Measurements from ENCODE around the gene TMEM220. TPM values are rescaled to one million over a fixed set of nuclear protein-coding genes. Genes with fewer than 3 reads are reported as not detected.

TMEM220 gene
- polyA plus RNA-seq, 1 of the 3 experiments (the other 2 are of a cell fraction), result 2.7 TPM

DNA sequence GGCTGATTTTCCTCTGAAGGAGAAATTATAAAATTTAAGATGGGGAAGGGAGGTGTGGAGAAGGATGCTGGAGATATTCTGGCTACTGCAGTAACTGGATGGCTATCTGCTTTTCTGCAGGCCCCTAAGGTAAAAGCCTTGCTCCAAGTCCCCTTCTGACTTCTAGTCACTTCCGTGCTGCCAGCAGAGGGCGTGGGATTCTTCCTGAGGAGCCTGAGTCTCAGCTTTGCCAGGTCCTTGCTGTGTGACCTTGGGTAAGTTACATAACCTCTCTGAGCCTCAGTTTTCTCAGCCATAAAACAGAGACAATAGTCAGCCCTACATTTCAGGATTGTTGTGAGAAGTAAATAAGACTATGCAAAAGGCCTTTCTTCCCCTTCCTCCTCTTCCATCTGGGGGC lies 24.3 kb upstream of the TMEM220 start:
- CTCF ChIA-PET, result interaction anchor here (0.8 to 5.0 kb wide), 6 partner anchors 9 to 93 kb away, joined by 3 to 21 read pairs (median 4); no protein-coding TSS in a partner anchor
- H3K79me2 ChIP-seq (ENCODE audit: insufficient read depth), result no peaks in the 10 kb centered on the region
- H3K27me3 ChIP-seq (ENCODE audit: insufficient read depth), result no peaks in the 10 kb centered on the region
- no peak overlapping the region for H3K4me2 ChIP-seq
- H3K4me1 ChIP-seq (ENCODE audit: control insufficient read depth in 1 of 2, insufficient read depth in 2 of 2, low read depth in 1 of 2, low read length in 1 of 2), result peaks cover 0 to 46% of the 10 kb centered on the region in 2 experiments; a peak in 1 of 4 replicates
- H2AFZ ChIP-seq (ENCODE audit: low read depth), result no peak overlapping the region
- DNase-seq, result peak; percentile 65
- H4K20me1 ChIP-seq (ENCODE audit: insufficient read depth), result no peaks in the 10 kb centered on the region
- H3K27ac ChIP-seq (ENCODE audit: low read depth in 2 of 2, low read length in 1 of 2), result no peak overlapping the region
- H3K36me3 ChIP-seq (replicated peaks in 1 of 2; ENCODE audit: control insufficient read depth in 1 of 2, insufficient read depth in 2 of 2, low read length in 1 of 2), result no peaks in the 10 kb centered on the region
- no peaks in the 10 kb centered on the region for H3K9me3 ChIP-seq
- H3F3A ChIP-seq (replicated peaks; ENCODE audit: insufficient read depth), result no peaks in the 10 kb centered on the region
- H3K4me3 ChIP-seq (ENCODE audit: low read depth in 2 of 2, low read length in 1 of 2), result no peak overlapping the region
- no peaks in the 10 kb centered on the region for H3K9me2 ChIP-seq
- TF ChIP-seq, protein P1, sequence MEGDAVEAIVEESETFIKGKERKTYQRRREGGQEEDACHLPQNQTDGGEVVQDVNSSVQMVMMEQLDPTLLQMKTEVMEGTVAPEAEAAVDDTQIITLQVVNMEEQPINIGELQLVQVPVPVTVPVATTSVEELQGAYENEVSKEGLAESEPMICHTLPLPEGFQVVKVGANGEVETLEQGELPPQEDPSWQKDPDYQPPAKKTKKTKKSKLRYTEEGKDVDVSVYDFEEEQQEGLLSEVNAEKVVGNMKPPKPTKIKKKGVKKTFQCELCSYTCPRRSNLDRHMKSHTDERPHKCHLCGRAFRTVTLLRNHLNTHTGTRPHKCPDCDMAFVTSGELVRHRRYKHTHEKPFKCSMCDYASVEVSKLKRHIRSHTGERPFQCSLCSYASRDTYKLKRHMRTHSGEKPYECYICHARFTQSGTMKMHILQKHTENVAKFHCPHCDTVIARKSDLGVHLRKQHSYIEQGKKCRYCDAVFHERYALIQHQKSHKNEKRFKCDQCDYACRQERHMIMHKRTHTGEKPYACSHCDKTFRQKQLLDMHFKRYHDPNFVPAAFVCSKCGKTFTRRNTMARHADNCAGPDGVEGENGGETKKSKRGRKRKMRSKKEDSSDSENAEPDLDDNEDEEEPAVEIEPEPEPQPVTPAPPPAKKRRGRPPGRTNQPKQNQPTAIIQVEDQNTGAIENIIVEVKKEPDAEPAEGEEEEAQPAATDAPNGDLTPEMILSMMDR (IDR thresholded peaks at IDR 0.05), result peak; percentile 48
- TF ChIP-seq RAD21 (IDR thresholded peaks at IDR 0.05; ENCODE audit: low read length), result peak; percentile 44
- TF ChIP-seq, protein P2, sequence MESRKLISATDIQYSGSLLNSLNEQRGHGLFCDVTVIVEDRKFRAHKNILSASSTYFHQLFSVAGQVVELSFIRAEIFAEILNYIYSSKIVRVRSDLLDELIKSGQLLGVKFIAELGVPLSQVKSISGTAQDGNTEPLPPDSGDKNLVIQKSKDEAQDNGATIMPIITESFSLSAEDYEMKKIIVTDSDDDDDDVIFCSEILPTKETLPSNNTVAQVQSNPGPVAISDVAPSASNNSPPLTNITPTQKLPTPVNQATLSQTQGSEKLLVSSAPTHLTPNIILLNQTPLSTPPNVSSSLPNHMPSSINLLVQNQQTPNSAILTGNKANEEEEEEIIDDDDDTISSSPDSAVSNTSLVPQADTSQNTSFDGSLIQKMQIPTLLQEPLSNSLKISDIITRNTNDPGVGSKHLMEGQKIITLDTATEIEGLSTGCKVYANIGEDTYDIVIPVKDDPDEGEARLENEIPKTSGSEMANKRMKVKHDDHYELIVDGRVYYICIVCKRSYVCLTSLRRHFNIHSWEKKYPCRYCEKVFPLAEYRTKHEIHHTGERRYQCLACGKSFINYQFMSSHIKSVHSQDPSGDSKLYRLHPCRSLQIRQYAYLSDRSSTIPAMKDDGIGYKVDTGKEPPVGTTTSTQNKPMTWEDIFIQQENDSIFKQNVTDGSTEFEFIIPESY (IDR thresholded peaks at IDR 0.05; ENCODE audit: borderline replicate concordance, low read depth), result no peak
- TF ChIP-seq SMC3 (IDR thresholded peaks at IDR 0.05; ENCODE audit: low read depth, low read length), result peak; percentile 34; the same call in 1 of the 2 replicates
- WGBS (ENCODE audit: low lambda C conversion rate), result 10% methylated on average over 2 of the region's 2 CpGs
- H3K9ac ChIP-seq, result no peak overlapping the region
- POLR2A ChIA-PET, result no interaction called here

DNA sequence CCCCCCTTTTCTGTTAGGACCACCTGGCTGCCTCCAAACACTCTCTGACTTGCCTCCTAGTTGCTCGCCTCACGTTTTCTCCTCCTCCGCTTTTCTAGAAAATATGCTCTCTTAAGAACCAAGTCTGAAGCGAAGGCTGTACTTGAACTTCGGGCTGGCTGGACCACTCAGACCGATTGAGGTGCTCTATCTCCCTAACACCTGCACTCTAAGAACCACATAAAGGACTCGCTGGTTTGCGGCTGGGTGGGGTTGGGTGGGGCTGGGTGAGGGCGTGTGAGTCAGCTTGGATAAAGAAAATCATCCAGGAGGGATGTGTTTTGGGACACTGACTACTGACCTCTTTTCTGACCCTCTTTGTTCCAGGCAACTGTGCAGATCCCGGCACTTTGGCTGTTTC lies 22.9 kb upstream of the TMEM220 start:
- no peaks in the 10 kb centered on the region for H3K79me2 ChIP-seq (ENCODE audit: insufficient read depth)
- no peak for DNase-seq
- H3K27me3 ChIP-seq (ENCODE audit: insufficient read depth), result no peaks in the 10 kb centered on the region
- POLR2A ChIA-PET, result no interaction called here
- 52% methylated on average over 9 of the region's 10 CpGs for WGBS (ENCODE audit: low lambda C conversion rate)
- H4K20me1 ChIP-seq (ENCODE audit: insufficient read depth), result no peaks in the 10 kb centered on the region
- H2AFZ ChIP-seq (ENCODE audit: low read depth), result no peak overlapping the region
- no peak overlapping the region for H3K9ac ChIP-seq
- H3K4me2 ChIP-seq, result no peak overlapping the region
- CTCF ChIA-PET, result interaction anchor here (1.0 to 5.0 kb wide), 5 partner anchors 15 to 92 kb away, joined by 3 to 21 read pairs (median 12); no protein-coding TSS in a partner anchor
- H3K27ac ChIP-seq (ENCODE audit: low read depth in 2 of 2, low read length in 1 of 2), result peak overlapping the region in 1 of 2 experiments; percentile 30; a peak in 1 of 4 replicates
- H3K36me3 ChIP-seq (replicated peaks in 1 of 2; ENCODE audit: control insufficient read depth in 1 of 2, insufficient read depth in 2 of 2, low read length in 1 of 2), result no peaks in the 10 kb centered on the region
- no peak overlapping the region for H3K4me3 ChIP-seq (ENCODE audit: low read depth in 2 of 2, low read length in 1 of 2)
- peaks cover 0 to 59% of the 10 kb centered on the region in 2 experiments; a peak in 2 of 4 replicates for H3K4me1 ChIP-seq (ENCODE audit: control insufficient read depth in 1 of 2, insufficient read depth in 2 of 2, low read depth in 1 of 2, low read length in 1 of 2)
- H3K9me2 ChIP-seq, result no peaks in the 10 kb centered on the region
- no peaks in the 10 kb centered on the region for H3F3A ChIP-seq (replicated peaks; ENCODE audit: insufficient read depth)
- TF ChIP-seq RFX5 (IDR thresholded peaks at IDR 0.05; ENCODE audit: low read length), result no peak
- no peak for TF ChIP-seq FOXM1 (IDR thresholded peaks at IDR 0.05; ENCODE audit: low read depth)
- TF ChIP-seq, protein P3, sequence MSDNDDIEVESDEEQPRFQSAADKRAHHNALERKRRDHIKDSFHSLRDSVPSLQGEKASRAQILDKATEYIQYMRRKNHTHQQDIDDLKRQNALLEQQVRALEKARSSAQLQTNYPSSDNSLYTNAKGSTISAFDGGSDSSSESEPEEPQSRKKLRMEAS (IDR thresholded peaks at IDR 0.05; ENCODE audit: low read depth), result no peak
- TF ChIP-seq GATA2 (CRISPR knock-in tag; IDR thresholded peaks at IDR 0.05), result no peak
- TF ChIP-seq YY1 (IDR thresholded peaks at IDR 0.05; ENCODE audit: low read depth), result no peak
- TF ChIP-seq FOXJ3 (CRISPR knock-in tag; IDR thresholded peaks at IDR 0.05), result no peak
- TF ChIP-seq, protein P4, sequence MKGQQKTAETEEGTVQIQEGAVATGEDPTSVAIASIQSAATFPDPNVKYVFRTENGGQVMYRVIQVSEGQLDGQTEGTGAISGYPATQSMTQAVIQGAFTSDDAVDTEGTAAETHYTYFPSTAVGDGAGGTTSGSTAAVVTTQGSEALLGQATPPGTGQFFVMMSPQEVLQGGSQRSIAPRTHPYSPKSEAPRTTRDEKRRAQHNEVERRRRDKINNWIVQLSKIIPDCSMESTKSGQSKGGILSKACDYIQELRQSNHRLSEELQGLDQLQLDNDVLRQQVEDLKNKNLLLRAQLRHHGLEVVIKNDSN (IDR thresholded peaks at IDR 0.05; ENCODE audit: borderline replicate concordance, low read depth), result no peak
- no peaks in the 10 kb centered on the region for H3K9me3 ChIP-seq

Data from SK-N-SH (cell line).